SK-N-SH treated with all-trans-retinoic acid at 6 μM for 48 hours (cell line): ENCODE measurements around the gene CORO6.

Experiments used
- ATAC-seq: fragments of 200-7000 bp; cut with Tn5 transposase; 3 replicates; pipeline ENCODE4 v1.9.1; 2020; ENCODE audit warnings: mild to moderate bottlenecking, moderate library complexity
- ARNTL ChIP-seq: fragments of 450-650 bp; formaldehyde crosslinking; IDR thresholded peaks from 2 replicates; pipeline ENCODE4 v1.5.0; 2020; ENCODE audit warnings: low read depth, mild to moderate bottlenecking, moderate library complexity, borderline replicate concordance
- CSDC2 ChIP-seq: fragments of 250-450 bp; sonication (Bioruptor Pico); IDR thresholded peaks from 2 replicates; pipeline ENCODE4 v1.5.0; 2020; ENCODE audit warnings: mild to moderate bottlenecking, moderate library complexity
- ESRRG ChIP-seq: fragments of 250-450 bp; sonication (Bioruptor Pico); IDR thresholded peaks from 2 replicates; pipeline ENCODE4 v1.6.1; 2021; ENCODE audit warnings: mild to moderate bottlenecking
- GLIS3 ChIP-seq: fragments of 250-450 bp; sonication (Bioruptor Pico); IDR thresholded peaks from 2 replicates; pipeline ENCODE4 v1.5.0; 2020; ENCODE audit warnings: mild to moderate bottlenecking, moderate library complexity
- ISL1 ChIP-seq: fragments of 250-450 bp; sonication (Bioruptor Pico); IDR thresholded peaks from 2 replicates; pipeline ENCODE4 v2.1.2; 2022; ENCODE audit warnings: mild to moderate bottlenecking, moderate library complexity
- OSR1 ChIP-seq: fragments of 250-450 bp; sonication (Bioruptor Pico); IDR thresholded peaks from 2 replicates; pipeline ENCODE4 v1.8.0; 2022; ENCODE audit warnings: moderate library complexity, mild to moderate bottlenecking, inconsistent platforms
- PATZ1 ChIP-seq: fragments of 250-450 bp; sonication (Bioruptor Pico); IDR thresholded peaks from 2 replicates; pipeline ENCODE4 v1.8.0; 2020; ENCODE audit warnings: mild to moderate bottlenecking, moderate library complexity, borderline replicate concordance
- POU6F1 ChIP-seq: fragments of 250-450 bp; sonication (Bioruptor Pico); IDR thresholded peaks from 2 replicates; pipeline ENCODE4 v1.8.0; 2021; ENCODE audit warnings: low read depth, mild to moderate bottlenecking, moderate library complexity, borderline replicate concordance
- PPARA ChIP-seq: fragments of 250-450 bp; sonication (Bioruptor Pico); IDR thresholded peaks from 2 replicates; pipeline ENCODE4 v1.5.0; 2020; ENCODE audit warnings: mild to moderate bottlenecking, borderline replicate concordance
- RARB ChIP-seq: fragments of 250-450 bp; sonication (Bioruptor Pico); IDR thresholded peaks from 2 replicates; pipeline ENCODE4 v1.8.0; 2021; ENCODE audit warnings: mild to moderate bottlenecking, moderate library complexity
- SNAI2 ChIP-seq: fragments of 250-450 bp; sonication (Bioruptor Pico); IDR thresholded peaks from 2 replicates; pipeline ENCODE4 v1.5.0; 2020; ENCODE audit warnings: mild to moderate bottlenecking, moderate library complexity
- TCF4 ChIP-seq: fragments of 250-450 bp; sonication (Bioruptor Pico); IDR thresholded peaks from 2 replicates; pipeline ENCODE4 v1.8.0; 2021; ENCODE audit warnings: mild to moderate bottlenecking, moderate library complexity, borderline replicate concordance
- TOX ChIP-seq: fragments of 250-450 bp; sonication (Bioruptor Pico); IDR thresholded peaks from 2 replicates; pipeline ENCODE4 v1.8.0; 2021; ENCODE audit warnings: mild to moderate bottlenecking, moderate library complexity, borderline replicate concordance
- TSHZ2 ChIP-seq: fragments of 250-450 bp; sonication (Bioruptor Pico); IDR thresholded peaks from 2 replicates; pipeline ENCODE4 v1.5.0; 2020; ENCODE audit warnings: mild to moderate bottlenecking, moderate library complexity
- ZC3H10 ChIP-seq: fragments of 250-450 bp; sonication (Bioruptor Pico); IDR thresholded peaks from 2 replicates; pipeline ENCODE4 v1.5.1; 2021; ENCODE audit warnings: mild to moderate bottlenecking, moderate library complexity
- ZFP3 ChIP-seq: fragments of 250-450 bp; sonication (Bioruptor Pico); IDR thresholded peaks from 2 replicates; pipeline ENCODE4 v1.5.0; 2020; ENCODE audit warnings: mild to moderate bottlenecking, moderate library complexity
- ZNF565 ChIP-seq: fragments of 450-650 bp; formaldehyde crosslinking; conservative IDR thresholded peaks from 2 replicates; pipeline ENCODE4 v1.5.0; 2020; ENCODE audit warnings: low read depth, mild to moderate bottlenecking, moderate library complexity
- ZNF70 ChIP-seq: fragments of 450-650 bp; formaldehyde crosslinking; IDR thresholded peaks from 2 replicates; pipeline ENCODE4 v1.5.0; 2020; ENCODE audit warnings: mild to moderate bottlenecking, moderate library complexity
- ZNF8 ChIP-seq: fragments of 450-650 bp; formaldehyde crosslinking; IDR thresholded peaks from 2 replicates; pipeline ENCODE4 v1.5.0; 2020; ENCODE audit warnings: mild to moderate bottlenecking, moderate library complexity
- TF ChIP-seq, protein P1 (sequence below): fragments of 250-450 bp; sonication (Bioruptor Pico); IDR thresholded peaks from 2 replicates; pipeline ENCODE4 v1.5.1; 2020; ENCODE audit warnings: low read depth, mild to moderate bottlenecking, moderate library complexity

The CORO6 gene

GRCh38 chr17:29615492-29616299 is 7.0 kb downstream of the CORO6 start (continued):
- no peak for TF ChIP-seq TSHZ2 (CRISPR knock-in tag)
- TF ChIP-seq ESRRG (CRISPR knock-in tag) = no peak
- no peak for TF ChIP-seq ARNTL (CRISPR knock-in tag)
- no peak for TF ChIP-seq OSR1 (CRISPR knock-in tag)
- TF ChIP-seq ISL1 (CRISPR knock-in tag) = no peak
- no peak for TF ChIP-seq ZFP3
- TF ChIP-seq, protein P1, sequence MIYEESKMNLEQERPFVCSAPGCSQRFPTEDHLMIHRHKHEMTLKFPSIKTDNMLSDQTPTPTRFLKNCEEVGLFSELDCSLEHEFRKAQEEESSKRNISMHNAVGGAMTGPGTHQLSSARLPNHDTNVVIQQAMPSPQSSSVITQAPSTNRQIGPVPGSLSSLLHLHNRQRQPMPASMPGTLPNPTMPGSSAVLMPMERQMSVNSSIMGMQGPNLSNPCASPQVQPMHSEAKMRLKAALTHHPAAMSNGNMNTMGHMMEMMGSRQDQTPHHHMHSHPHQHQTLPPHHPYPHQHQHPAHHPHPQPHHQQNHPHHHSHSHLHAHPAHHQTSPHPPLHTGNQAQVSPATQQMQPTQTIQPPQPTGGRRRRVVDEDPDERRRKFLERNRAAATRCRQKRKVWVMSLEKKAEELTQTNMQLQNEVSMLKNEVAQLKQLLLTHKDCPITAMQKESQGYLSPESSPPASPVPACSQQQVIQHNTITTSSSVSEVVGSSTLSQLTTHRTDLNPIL (CRISPR knock-in tag) = no peak

DNA sequence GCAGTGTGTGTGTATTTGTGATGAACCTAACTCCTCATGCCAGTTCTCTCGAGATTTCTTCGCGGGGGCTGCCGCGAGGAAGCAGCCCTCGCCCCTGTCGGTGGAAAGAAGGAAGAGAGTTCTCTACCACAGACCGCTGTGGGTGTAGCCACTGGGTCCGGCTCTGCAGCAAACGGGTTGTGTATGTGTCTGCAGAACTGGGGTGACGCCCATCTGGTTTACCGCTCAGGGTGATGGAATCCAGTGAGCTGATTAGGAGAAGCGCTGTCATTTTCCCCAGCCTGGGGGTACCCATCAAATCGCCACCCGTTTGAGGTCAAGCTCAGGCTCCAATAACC is 7.7 kb downstream of the CORO6 start:
- no peak for ATAC-seq
- TF ChIP-seq SNAI2 (CRISPR knock-in tag) = no peak

DNA sequence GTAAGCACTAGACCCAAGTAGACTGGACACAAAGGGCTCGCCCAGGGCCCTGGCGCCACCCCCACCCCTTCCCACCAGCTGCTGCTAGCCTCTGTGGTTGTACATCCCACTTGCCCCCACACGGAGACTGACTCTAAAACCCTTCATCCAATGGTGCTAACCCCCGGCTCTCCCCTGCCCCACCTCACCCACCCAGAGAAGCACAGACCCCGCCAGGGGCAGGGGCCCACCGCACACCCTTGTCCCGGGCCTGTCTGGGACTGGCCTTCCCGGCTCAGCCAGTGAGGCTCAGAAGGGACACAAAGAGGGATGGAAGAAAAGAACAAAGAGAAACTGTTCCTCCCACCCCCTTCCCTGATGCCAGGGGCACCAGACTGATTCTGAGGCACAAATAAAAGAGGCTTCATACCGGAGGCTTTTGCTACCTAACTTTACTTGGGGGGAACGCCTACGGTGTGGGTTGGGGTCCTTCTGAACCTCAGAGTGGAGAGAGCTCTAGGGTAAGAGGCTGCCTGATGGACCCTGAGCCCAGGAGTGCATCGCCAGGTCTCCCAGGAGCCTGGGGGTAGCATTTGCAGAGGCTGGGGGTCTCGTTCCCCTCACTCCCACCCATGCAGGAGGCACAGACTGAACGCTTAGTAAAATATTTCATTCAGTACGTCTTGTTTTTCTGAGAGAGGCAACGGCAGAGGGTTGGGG is 8.2 kb downstream of the CORO6 start:
- TF ChIP-seq ZNF70 (CRISPR knock-in tag) (no peak), SNAI2 (CRISPR knock-in tag) (no peak), TSHZ2 (CRISPR knock-in tag) (no peak)
- TF ChIP-seq, all 23 proteins: peak for 0
- no peak for ATAC-seq

DNA sequence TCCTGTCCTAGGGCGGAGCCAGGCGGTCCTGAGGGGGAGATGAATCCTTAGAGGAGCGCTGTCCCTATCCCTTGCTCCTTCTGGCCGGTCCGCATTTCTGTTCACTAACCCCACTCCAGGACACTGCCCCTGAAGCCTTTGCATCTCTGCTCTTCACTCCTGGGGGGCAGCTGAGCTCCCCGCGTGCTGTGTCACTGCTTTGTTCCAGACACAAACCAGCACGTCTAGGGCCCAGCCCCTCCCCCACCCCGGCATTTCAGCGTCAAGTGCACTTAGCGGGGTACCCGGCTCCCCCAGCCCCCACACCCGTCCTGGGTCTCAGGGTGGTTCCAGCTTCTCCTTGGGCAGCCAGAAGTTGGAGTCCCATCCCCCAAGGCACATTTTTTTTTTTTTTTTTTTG is 8.9 kb downstream of the CORO6 start:
- ATAC-seq = no peak
- TF ChIP-seq ZNF565 (CRISPR knock-in tag) (no peak), SNAI2 (CRISPR knock-in tag) (no peak), POU6F1 (CRISPR knock-in tag) (no peak), PATZ1 (CRISPR knock-in tag) (no peak), ZNF8 (no peak), CSDC2 (CRISPR knock-in tag) (no peak), GLIS3 (CRISPR knock-in tag) (no peak), PPARA (CRISPR knock-in tag) (no peak), OSR1 (CRISPR knock-in tag) (no peak), ISL1 (CRISPR knock-in tag) (no peak), TCF4 (CRISPR knock-in tag) (no peak), ZFP3 (no peak), TOX (CRISPR knock-in tag) (no peak), RARB (CRISPR knock-in tag) (no peak), ZC3H10 (no peak)
- TF ChIP-seq, protein P1 (CRISPR knock-in tag) = no peak
